ENCODE measurements around the gene SNRPD2.

SNRPD2 gene

DNA sequence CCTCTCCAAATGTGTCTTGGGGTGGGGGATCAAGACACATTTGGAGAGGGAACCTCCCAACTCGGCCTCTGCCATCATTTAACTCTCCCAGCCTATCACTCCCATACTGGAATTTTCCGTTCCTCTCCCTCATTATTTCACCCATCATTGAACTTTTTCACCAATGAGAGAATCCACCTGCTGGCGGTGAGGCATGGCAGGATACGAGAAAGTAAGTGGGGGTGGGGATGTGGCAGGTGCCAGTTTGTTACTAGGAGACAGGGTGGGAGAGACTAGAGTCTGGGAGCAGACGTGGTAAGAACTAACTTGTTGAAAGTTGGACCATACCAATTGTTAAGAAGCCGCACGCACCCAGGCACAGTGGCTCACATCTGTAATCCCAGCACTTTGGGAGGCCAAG, 16.8 kb downstream of the SNRPD2 start:
- H3K4me1 ChIP-seq (ENCODE audit: control insufficient read depth, insufficient read depth, low read length, poor library complexity, severe bottlenecking) = peaks cover 5% of the 10 kb centered on the region
- H3K27ac ChIP-seq (ENCODE audit: low read depth, low read length, severe bottlenecking) = no peak overlapping the region
- no peaks in the 10 kb centered on the region for H3K36me3 ChIP-seq (ENCODE audit: control insufficient read depth, insufficient read depth, low read length)
- 86 to 89% methylated on average over 6 to 7 of the region's 7 CpGs for WGBS, 2 experiments (ENCODE audit: insufficient coverage in 2 of 2)
- H3K9me3 ChIP-seq (ENCODE audit: control insufficient read depth, low read length) = no peaks in the 10 kb centered on the region
- no peak overlapping the region for H3K4me3 ChIP-seq (ENCODE audit: extremely low read depth, insufficient read depth, low read length, poor library complexity, severe bottlenecking)

DNA sequence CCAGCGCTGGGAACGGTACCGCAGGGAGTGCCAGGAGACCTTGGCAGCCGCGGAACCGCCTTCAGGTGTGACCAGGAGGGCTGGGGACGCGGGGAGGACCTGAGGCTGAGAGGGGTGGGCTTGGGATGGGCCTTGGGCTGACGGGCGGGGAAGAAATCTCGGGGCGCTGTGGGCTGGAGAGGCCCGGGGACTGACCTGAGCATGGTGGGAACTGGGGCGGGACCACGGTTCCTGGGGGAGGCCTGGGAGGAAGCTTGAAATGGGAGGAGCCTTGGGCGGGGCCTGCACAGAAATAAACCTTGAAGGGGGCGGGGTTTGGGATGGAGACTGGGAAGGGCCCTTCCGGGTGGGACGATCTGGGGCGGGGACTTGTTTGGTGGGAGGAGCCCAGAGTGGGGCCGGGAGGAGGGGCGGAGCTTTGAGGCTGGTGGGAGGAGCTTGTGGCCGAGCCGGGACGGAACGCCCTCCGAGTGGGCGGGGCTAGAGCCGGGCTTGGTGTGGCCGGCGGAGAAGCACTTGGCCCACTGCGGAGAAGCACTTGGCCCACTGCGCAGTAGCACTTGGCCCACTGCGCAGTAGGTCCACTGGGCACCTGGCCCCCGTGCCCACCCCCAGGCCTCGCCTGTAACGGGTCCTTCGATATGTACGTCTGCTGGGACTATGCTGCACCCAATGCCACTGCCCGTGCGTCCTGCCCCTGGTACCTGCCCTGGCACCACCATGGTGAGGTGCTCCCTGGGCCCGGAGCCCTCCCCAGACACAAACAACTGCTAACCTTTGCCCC, 20.9 kb downstream of the SNRPD2 start:
- H3K36me3 ChIP-seq (ENCODE audit: control insufficient read depth, insufficient read depth, low read length) = no peaks in the 10 kb centered on the region
- H3K4me3 ChIP-seq (ENCODE audit: extremely low read depth, insufficient read depth, low read length, poor library complexity, severe bottlenecking) = peak overlapping the region; percentile 22
- no peaks in the 10 kb centered on the region for H3K9me3 ChIP-seq (ENCODE audit: control insufficient read depth, low read length)
- peaks cover 2% of the 10 kb centered on the region for H3K4me1 ChIP-seq (ENCODE audit: control insufficient read depth, insufficient read depth, low read length, poor library complexity, severe bottlenecking)
- H3K27ac ChIP-seq (ENCODE audit: low read depth, low read length, severe bottlenecking) = no peak overlapping the region
- WGBS, 2 experiments (ENCODE audit: insufficient coverage in 2 of 2) = 31 to 34% methylated on average over 22 to 39 of the region's 42 CpGs

- H3K4me3 ChIP-seq (ENCODE audit: extremely low read depth, insufficient read depth, low read length, poor library complexity, severe bottlenecking) = peak overlapping the region; percentile 50
- peak overlapping the region; percentile 23 for H3K27ac ChIP-seq (ENCODE audit: low read depth, low read length, severe bottlenecking)
- H3K4me1 ChIP-seq (ENCODE audit: control insufficient read depth, insufficient read depth, low read length, poor library complexity, severe bottlenecking) = peaks cover 9% of the 10 kb centered on the region
- no peaks in the 10 kb centered on the region for H3K9me3 ChIP-seq (ENCODE audit: control insufficient read depth, low read length)
- WGBS, 2 experiments (ENCODE audit: insufficient coverage in 2 of 2) = 4 to 6% methylated on average over 7 to 17 of the region's 19 CpGs
- H3K36me3 ChIP-seq (ENCODE audit: control insufficient read depth, insufficient read depth, low read length) = no peaks in the 10 kb centered on the region
These were observed 23.3 kb downstream of the SNRPD2 start for GRCh38 chr19:45668342-45668871.

- Histone ChIP-seq H3K36me3 (ENCODE audit: control insufficient read depth, insufficient read depth, low read length) (no peaks in the 10 kb centered on the region), H3K9me3 (ENCODE audit: control insufficient read depth, low read length) (no peaks in the 10 kb centered on the region), H3K4me1 (ENCODE audit: control insufficient read depth, insufficient read depth, low read length, poor library complexity, severe bottlenecking) (peaks cover 9% of the 10 kb centered on the region), H3K27ac (ENCODE audit: low read depth, low read length, severe bottlenecking) (peak within 1 kb of the TSS; percentile 23), H3K4me3 (ENCODE audit: extremely low read depth, insufficient read depth, low read length, poor library complexity, severe bottlenecking) (peak within 1 kb of the TSS; percentile 50)
- 17 to 23% methylated on average over 9 to 15 of the region's 15 CpGs for WGBS, 2 experiments (ENCODE audit: insufficient coverage in 2 of 2)
These were observed 24.0 kb downstream of the SNRPD2 start, which contains the start of gene GIPR for GRCh38 chr19:45667620-45668341. TSS of gene GIPR (plus strand) at chr19:45668221. CDS start at chr19:45669521, 1,300 bp downstream.

GRCh38 chr19:45664575-45664974, 27.2 kb downstream of the SNRPD2 start:
- H3K36me3 ChIP-seq (ENCODE audit: control insufficient read depth, insufficient read depth, low read length) = no peaks in the 10 kb centered on the region
- WGBS, 2 experiments (ENCODE audit: insufficient coverage in 2 of 2) = 85 to 91% methylated on average over 6 to 7 of the region's 7 CpGs
- H3K4me1 ChIP-seq (ENCODE audit: control insufficient read depth, insufficient read depth, low read length, poor library complexity, severe bottlenecking) = peaks cover 9% of the 10 kb centered on the region
- no peaks in the 10 kb centered on the region for H3K9me3 ChIP-seq (ENCODE audit: control insufficient read depth, low read length)
- H3K27ac ChIP-seq (ENCODE audit: low read depth, low read length, severe bottlenecking) = no peak overlapping the region
- H3K4me3 ChIP-seq (ENCODE audit: extremely low read depth, insufficient read depth, low read length, poor library complexity, severe bottlenecking) = no peak overlapping the region

DNA sequence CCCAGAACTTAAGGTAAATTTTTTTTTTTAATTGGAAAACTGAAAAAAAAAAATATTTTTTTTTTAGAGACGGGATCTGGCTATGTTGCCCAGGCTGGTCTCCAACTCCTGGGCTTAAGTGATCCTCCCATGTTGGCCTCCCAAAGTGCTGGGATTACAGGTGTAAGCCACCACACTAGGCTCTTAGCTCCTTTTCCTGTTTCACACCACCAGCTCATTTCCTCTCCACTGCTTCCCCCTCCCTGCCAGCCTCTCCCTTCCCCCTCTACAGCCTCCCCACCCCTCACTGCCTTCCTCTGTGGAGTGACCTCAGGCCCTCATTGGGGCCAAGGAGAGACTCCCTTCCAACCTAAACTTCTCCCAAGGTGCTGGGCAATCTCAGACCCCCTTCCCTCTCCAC, 28.0 kb downstream of the SNRPD2 start:
- Histone ChIP-seq H3K27ac (ENCODE audit: low read depth, low read length, severe bottlenecking) (no peak overlapping the region), H3K36me3 (ENCODE audit: control insufficient read depth, insufficient read depth, low read length) (no peaks in the 10 kb centered on the region), H3K4me3 (ENCODE audit: extremely low read depth, insufficient read depth, low read length, poor library complexity, severe bottlenecking) (no peak overlapping the region), H3K4me1 (ENCODE audit: control insufficient read depth, insufficient read depth, low read length, poor library complexity, severe bottlenecking) (peaks cover 6% of the 10 kb centered on the region), H3K9me3 (ENCODE audit: control insufficient read depth, low read length) (no peaks in the 10 kb centered on the region)
- 91 to 100% methylated on average over 1 of the region's 1 CpG for WGBS, 2 experiments (ENCODE audit: insufficient coverage in 2 of 2)

- 45 to 76% methylated on average over 3 to 6 of the region's 8 CpGs for WGBS, 2 experiments (ENCODE audit: insufficient coverage in 2 of 2)
- Histone ChIP-seq H3K4me1 (ENCODE audit: control insufficient read depth, insufficient read depth, low read length, poor library complexity, severe bottlenecking) (peaks cover 12% of the 10 kb centered on the region), H3K36me3 (ENCODE audit: control insufficient read depth, insufficient read depth, low read length) (no peaks in the 10 kb centered on the region), H3K4me3 (ENCODE audit: extremely low read depth, insufficient read depth, low read length, poor library complexity, severe bottlenecking) (no peak overlapping the region), H3K9me3 (ENCODE audit: control insufficient read depth, low read length) (no peaks in the 10 kb centered on the region), H3K27ac (ENCODE audit: low read depth, low read length, severe bottlenecking) (no peak overlapping the region)
These were observed 31.1 kb downstream of the SNRPD2 start for GRCh38 chr19:45660636-45661035.

- Histone ChIP-seq H3K4me3 (ENCODE audit: extremely low read depth, insufficient read depth, low read length, poor library complexity, severe bottlenecking) (no peak overlapping the region), H3K9me3 (ENCODE audit: control insufficient read depth, low read length) (no peaks in the 10 kb centered on the region), H3K36me3 (ENCODE audit: control insufficient read depth, insufficient read depth, low read length) (no peaks in the 10 kb centered on the region), H3K4me1 (ENCODE audit: control insufficient read depth, insufficient read depth, low read length, poor library complexity, severe bottlenecking) (peaks cover 10% of the 10 kb centered on the region), H3K27ac (ENCODE audit: low read depth, low read length, severe bottlenecking) (no peak overlapping the region)
- WGBS, 2 experiments (ENCODE audit: insufficient coverage in 2 of 2) = 77 to 84% methylated on average over 3 to 4 of the region's 6 CpGs
These were observed 32.5 kb downstream of the SNRPD2 start for GRCh38 chr19:45659096-45659729.

- Histone ChIP-seq H3K27ac (ENCODE audit: low read depth, low read length, severe bottlenecking) (peak overlapping the region; percentile 24), H3K4me3 (ENCODE audit: extremely low read depth, insufficient read depth, low read length, poor library complexity, severe bottlenecking) (no peak overlapping the region), H3K9me3 (ENCODE audit: control insufficient read depth, low read length) (no peaks in the 10 kb centered on the region), H3K4me1 (ENCODE audit: control insufficient read depth, insufficient read depth, low read length, poor library complexity, severe bottlenecking) (peaks cover 11% of the 10 kb centered on the region), H3K36me3 (ENCODE audit: control insufficient read depth, insufficient read depth, low read length) (no peaks in the 10 kb centered on the region)
- WGBS, 2 experiments (ENCODE audit: insufficient coverage in 2 of 2) = 42 to 54% methylated on average over 9 to 12 of the region's 14 CpGs
These were observed 34.1 kb downstream of the SNRPD2 start for GRCh38 chr19:45657520-45658167.

- Histone ChIP-seq H3K4me1 (ENCODE audit: control insufficient read depth, insufficient read depth, low read length, poor library complexity, severe bottlenecking) (peaks cover 11% of the 10 kb centered on the region), H3K27ac (ENCODE audit: low read depth, low read length, severe bottlenecking) (no peak overlapping the region), H3K36me3 (ENCODE audit: control insufficient read depth, insufficient read depth, low read length) (no peaks in the 10 kb centered on the region), H3K4me3 (ENCODE audit: extremely low read depth, insufficient read depth, low read length, poor library complexity, severe bottlenecking) (no peak overlapping the region), H3K9me3 (ENCODE audit: control insufficient read depth, low read length) (no peaks in the 10 kb centered on the region)
- 76% methylated on average over 3 of the region's 3 CpGs; no CpG with 5 or more reads in 1 of the 2 experiments for WGBS, 2 experiments (ENCODE audit: insufficient coverage in 2 of 2)
These were observed 36.7 kb downstream of the SNRPD2 start for GRCh38 chr19:45655073-45655472.

Data from mesodermal cell (in vitro differentiated cells).